Trophoblast cell (in vitro differentiated cells and primary cell): ENCODE results near the gene LANCL2.
"Not testable (repeated sequence)": the region's sequence is repeated elsewhere in the genome, so short reads cannot be mapped to it uniquely, and the experiment has no call there.

Source experiments
- DNase-seq, 2 donors: peaks; one replicate each; pipeline ENCODE4 v3.0.0-alpha.2; 2016
- H2AFZ ChIP-seq: 2 replicates; pipeline ENCODE4 v1.6.1; 2013; ENCODE audit warnings: low read length, moderate library complexity, mild to moderate bottlenecking; ENCODE audit not compliant: insufficient read depth, poor library complexity
- H2AK5ac ChIP-seq: 2 replicates; pipeline ENCODE4 v1.6.1; 2013; ENCODE audit warnings: mild to moderate bottlenecking, low read length
- H2BK120ac ChIP-seq: 2 replicates; pipeline ENCODE4 v1.6.1; 2013; ENCODE audit warnings: low read length, mild to moderate bottlenecking, moderate library complexity; ENCODE audit not compliant: insufficient read depth, poor library complexity
- H2BK12ac ChIP-seq: 2 replicates; pipeline ENCODE4 v1.6.1; 2013; ENCODE audit warnings: mild to moderate bottlenecking, low read length, moderate library complexity
- H2BK5ac ChIP-seq: 2 replicates; pipeline ENCODE4 v1.6.1; 2013; ENCODE audit warnings: low read length, low read depth, moderate library complexity, mild to moderate bottlenecking; ENCODE audit not compliant: poor library complexity
- H3K14ac ChIP-seq: 2 replicates; pipeline ENCODE4 v1.6.1; 2013; ENCODE audit warnings: mild to moderate bottlenecking, low read length
- H3K18ac ChIP-seq: 2 replicates; pipeline ENCODE4 v1.6.1; 2013; ENCODE audit warnings: mild to moderate bottlenecking, low read length
- H3K23ac ChIP-seq: 2 replicates; pipeline ENCODE4 v1.6.1; 2013; ENCODE audit warnings: low read length
- H3K27ac ChIP-seq: 2 replicates; pipeline ENCODE4 v1.5.1; 2013; ENCODE audit warnings: low read depth, mild to moderate bottlenecking, inconsistent platforms, low read length, moderate library complexity
- H3K27me3 ChIP-seq: 2 replicates; pipeline ENCODE4 v1.6.1; 2013; ENCODE audit warnings: inconsistent platforms, mild to moderate bottlenecking, low read length, moderate library complexity; ENCODE audit not compliant: insufficient read depth
- H3K36me3 ChIP-seq, 2 experiments: 1 replicate in 1 of 2; 2 replicates in 1 of 2; pipeline ENCODE4 v1.6.1; 2013; ENCODE audit warnings: low read length in 2 of 2, mild to moderate bottlenecking in 2 of 2, moderate library complexity in 1 of 2; ENCODE audit not compliant: insufficient read depth in 2 of 2, control insufficient read depth in 1 of 2
- H3K4ac ChIP-seq: 2 replicates; pipeline ENCODE4 v1.6.1; 2013; ENCODE audit warnings: low read depth, mild to moderate bottlenecking, low read length, moderate library complexity
- H3K4me1 ChIP-seq, 2 experiments: 1 replicate in 1 of 2; 2 replicates in 1 of 2; pipeline ENCODE4 v1.6.1; 2013; ENCODE audit warnings: low read length in 2 of 2, mild to moderate bottlenecking in 2 of 2, moderate library complexity in 1 of 2; ENCODE audit not compliant: insufficient read depth in 2 of 2, control insufficient read depth in 1 of 2
- H3K4me2 ChIP-seq: 2 replicates; pipeline ENCODE4 v1.6.1; 2013; ENCODE audit warnings: inconsistent platforms, mild to moderate bottlenecking, low read length, moderate library complexity
- H3K4me3 ChIP-seq: 2 replicates; pipeline ENCODE4 v1.5.1; 2013; ENCODE audit warnings: mild to moderate bottlenecking, low read depth, low read length, inconsistent platforms
- H3K79me1 ChIP-seq: one replicate; pipeline ENCODE4 v1.6.1; 2013; ENCODE audit warnings: low read length
- H3K79me2 ChIP-seq: 2 replicates; pipeline ENCODE4 v1.6.1; 2013; ENCODE audit warnings: low read length, mild to moderate bottlenecking; ENCODE audit not compliant: control insufficient read depth, insufficient read depth, poor library complexity
- H3K9ac ChIP-seq: 2 replicates; pipeline ENCODE4 v1.6.1; 2013; ENCODE audit warnings: mild to moderate bottlenecking, low read length
- H3K9me3 ChIP-seq: 2 replicates; pipeline ENCODE4 v1.6.1; 2013; ENCODE audit warnings: low read depth, mild to moderate bottlenecking, control low read depth, inconsistent platforms, low read length; ENCODE audit not compliant: insufficient read depth
- H4K12ac ChIP-seq: 2 replicates; pipeline ENCODE4 v1.6.1; 2013; ENCODE audit warnings: low read depth, mild to moderate bottlenecking, low read length, moderate library complexity
- H4K8ac ChIP-seq: 2 replicates; pipeline ENCODE4 v1.6.1; 2013; ENCODE audit warnings: low read depth, mild to moderate bottlenecking, low read length, moderate library complexity
- H4K91ac ChIP-seq: one replicate; pipeline ENCODE4 v1.6.1; 2013; ENCODE audit warnings: low read depth, mild to moderate bottlenecking, low read length, moderate library complexity
- WGBS: extraction: QIAGEN DNeasy Blood & Tissue Kit; methylation state at CpG from one replicate; pipeline ENCODE4 v1.1.7; 2013; ENCODE audit warnings: missing lambda C conversion rate; ENCODE audit not compliant: insufficient read length, insufficient coverage; ENCODE audit errors: extremely low coverage; 5-methylcytosine and 5-hydroxymethylcytosine counted together

The LANCL2 gene

DNA sequence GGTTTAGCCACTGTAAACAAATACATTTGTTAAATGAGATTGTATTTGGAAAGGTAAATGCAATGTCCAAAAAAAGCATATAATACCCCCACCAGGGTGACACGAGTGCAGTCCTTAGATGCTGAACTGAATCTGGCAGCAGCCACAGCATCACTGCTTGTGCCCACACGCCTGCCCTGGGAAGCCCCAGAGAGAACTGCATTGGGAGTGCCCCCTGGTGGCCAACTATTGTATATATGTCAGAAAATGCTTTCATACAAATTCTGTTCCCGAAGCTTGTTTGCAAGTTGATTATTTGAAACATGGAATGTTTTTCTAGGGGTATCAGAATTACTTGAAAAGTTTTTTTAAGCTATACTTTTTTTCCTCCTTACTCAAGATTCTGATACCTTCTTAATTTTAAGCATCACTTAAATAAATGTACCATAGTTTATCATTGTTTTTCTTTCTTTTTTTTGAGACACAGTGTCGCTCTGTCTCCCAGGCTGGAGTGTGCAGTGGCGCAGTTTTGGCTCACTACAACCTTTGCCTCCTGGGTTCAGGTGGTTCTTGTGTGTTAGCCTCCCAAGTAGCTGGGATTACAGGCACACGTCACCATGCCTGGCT lies 50.1 kb downstream of the LANCL2 start:
- H3K14ac ChIP-seq: no peak overlapping the region
- H3K4ac ChIP-seq: no peak overlapping the region
- H3K27ac ChIP-seq: no peak overlapping the region
- no peak overlapping the region for H3K4me2 ChIP-seq
- no peak overlapping the region for H4K12ac ChIP-seq
- H3K79me1 ChIP-seq: no peaks in the 10 kb centered on the region
- no CpG with 5 or more reads among the region's 6 CpGs for WGBS
- H2BK5ac ChIP-seq: no peak overlapping the region
- no peak overlapping the region for H2AK5ac ChIP-seq
- no peaks in the 10 kb centered on the region for H3K4me1 ChIP-seq
- no peak overlapping the region for H3K4me3 ChIP-seq
- H3K79me2 ChIP-seq: no peaks in the 10 kb centered on the region
- no peak overlapping the region for H2BK12ac ChIP-seq
- DNase-seq: peak; percentile 80 to 94
- no peak overlapping the region for H3K9ac ChIP-seq
- no peak overlapping the region for H3K18ac ChIP-seq
- H3K27me3 ChIP-seq: no peaks in the 10 kb centered on the region
- H4K91ac ChIP-seq: no peak overlapping the region
- H2BK120ac ChIP-seq: no peak overlapping the region
- no peak overlapping the region for H4K8ac ChIP-seq
- H2AFZ ChIP-seq: no peak overlapping the region
- H3K9me3 ChIP-seq: no peaks in the 10 kb centered on the region
- peaks cover 0 to 1% of the 10 kb centered on the region in 2 experiments for H3K36me3 ChIP-seq
- H3K23ac ChIP-seq: no peak overlapping the region

DNA sequence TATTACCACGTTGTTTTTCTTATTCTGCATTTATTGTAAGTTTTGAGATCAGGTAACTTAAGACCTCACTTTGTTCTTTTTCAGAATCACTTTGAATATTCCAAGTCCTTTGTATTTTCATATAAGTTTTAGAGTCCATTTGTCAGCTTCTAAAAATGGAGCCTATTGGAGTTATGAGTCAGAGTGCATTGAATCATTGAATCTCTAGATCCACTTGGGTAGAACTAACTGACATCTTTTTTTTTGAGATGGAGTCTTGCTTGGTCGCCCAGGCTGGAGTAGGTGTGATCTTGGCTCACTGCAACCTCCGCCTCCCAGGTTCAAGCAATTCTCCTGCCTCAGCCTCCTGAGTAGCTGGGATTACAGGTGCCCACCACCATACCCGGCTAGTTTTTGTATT lies 52.3 kb downstream of the LANCL2 start:
- H3K18ac ChIP-seq, H3K9me3 ChIP-seq, H3K36me3 ChIP-seq, H4K91ac ChIP-seq, H3K23ac ChIP-seq, DNase-seq, H2AFZ ChIP-seq, H3K4me2 ChIP-seq, H2AK5ac ChIP-seq, H2BK5ac ChIP-seq, H3K9ac ChIP-seq, H3K4me1 ChIP-seq, H4K8ac ChIP-seq, H2BK120ac ChIP-seq, H3K79me2 ChIP-seq, H4K12ac ChIP-seq, H3K27ac ChIP-seq, H3K14ac ChIP-seq, H3K4ac ChIP-seq, H3K4me3 ChIP-seq, H3K27me3 ChIP-seq, H3K79me1 ChIP-seq, H2BK12ac ChIP-seq: not testable (repeated sequence)
- WGBS: no CpG with 5 or more reads among the region's 4 CpGs

DNA sequence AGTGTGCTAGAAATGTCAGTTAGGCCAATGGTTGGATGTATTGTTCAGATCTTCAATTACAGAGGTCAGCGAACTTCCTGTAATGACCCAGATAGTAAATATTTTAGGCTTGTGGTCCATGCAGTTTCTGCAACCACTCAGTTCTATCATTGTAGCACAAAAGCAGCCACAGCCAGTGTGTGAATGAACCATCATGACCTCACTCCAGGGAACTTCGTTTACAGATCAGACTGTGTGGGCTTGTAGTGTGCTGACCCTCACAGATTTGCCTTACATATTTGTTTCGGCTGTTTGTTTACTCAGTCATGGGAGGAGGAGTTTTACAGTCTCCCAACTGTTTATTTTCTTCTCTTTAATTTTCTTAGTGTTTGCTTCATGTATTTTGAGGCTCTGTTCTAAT lies 55.4 kb downstream of the LANCL2 start:
- H3K27ac ChIP-seq: no peak overlapping the region
- no peak overlapping the region for H2BK12ac ChIP-seq
- WGBS: no CpG with 5 or more reads among the region's 3 CpGs
- no peak overlapping the region for H2BK120ac ChIP-seq
- H3K9ac ChIP-seq: no peak overlapping the region
- no peak overlapping the region for H4K8ac ChIP-seq
- H3K4me3 ChIP-seq: no peak overlapping the region
- H3K4ac ChIP-seq: no peak overlapping the region
- no peaks in the 10 kb centered on the region for H3K9me3 ChIP-seq
- no peak overlapping the region for H2AK5ac ChIP-seq
- H3K4me2 ChIP-seq: no peak overlapping the region
- no peak overlapping the region for H3K18ac ChIP-seq
- H3K36me3 ChIP-seq: no peaks in the 10 kb centered on the region
- H3K79me1 ChIP-seq: no peaks in the 10 kb centered on the region
- no peak overlapping the region for H4K12ac ChIP-seq
- H3K14ac ChIP-seq: no peak overlapping the region
- H2BK5ac ChIP-seq: no peak overlapping the region
- H3K4me1 ChIP-seq: peaks cover 2 to 5% of the 10 kb centered on the region in 2 experiments
- no peaks in the 10 kb centered on the region for H3K79me2 ChIP-seq
- no peak for DNase-seq
- no peak overlapping the region for H3K23ac ChIP-seq
- H3K27me3 ChIP-seq: no peaks in the 10 kb centered on the region
- no peak overlapping the region for H2AFZ ChIP-seq
- H4K91ac ChIP-seq: no peak overlapping the region

GRCh38 chr7:55423277-55423711 lies 58.2 kb downstream of the LANCL2 start:
- Histone ChIP-seq H3K18ac (no peak overlapping the region), H3K27me3 (no peaks in the 10 kb centered on the region), H2BK120ac (no peak overlapping the region), H3K4me3 (no peak overlapping the region), H3K27ac (no peak overlapping the region), H3K4me2 (no peak overlapping the region), H4K91ac (no peak overlapping the region), H2AFZ (no peak overlapping the region), H2AK5ac (no peak overlapping the region), H4K12ac (no peak overlapping the region), H2BK12ac (no peak overlapping the region), H3K14ac (no peak overlapping the region), H3K79me1 (no peaks in the 10 kb centered on the region), H3K9ac (no peak overlapping the region), H4K8ac (no peak overlapping the region), H2BK5ac (no peak overlapping the region), H3K4ac (no peak overlapping the region), H3K36me3 (peaks cover 0 to 5% of the 10 kb centered on the region in 2 experiments), H3K9me3 (no peaks in the 10 kb centered on the region), H3K79me2 (no peaks in the 10 kb centered on the region), H3K4me1 (peaks cover 2 to 5% of the 10 kb centered on the region in 2 experiments), H3K23ac (no peak overlapping the region)
- no CpG with 5 or more reads among the region's 5 CpGs for WGBS
- DNase-seq: no peak
